Measurements from ENCODE around the gene LMBRD1.
"Not testable (repeated sequence)": the region's sequence is repeated elsewhere in the genome, so short reads cannot be mapped to it uniquely, and the experiment has no call there.

Gene LMBRD1

DNA sequence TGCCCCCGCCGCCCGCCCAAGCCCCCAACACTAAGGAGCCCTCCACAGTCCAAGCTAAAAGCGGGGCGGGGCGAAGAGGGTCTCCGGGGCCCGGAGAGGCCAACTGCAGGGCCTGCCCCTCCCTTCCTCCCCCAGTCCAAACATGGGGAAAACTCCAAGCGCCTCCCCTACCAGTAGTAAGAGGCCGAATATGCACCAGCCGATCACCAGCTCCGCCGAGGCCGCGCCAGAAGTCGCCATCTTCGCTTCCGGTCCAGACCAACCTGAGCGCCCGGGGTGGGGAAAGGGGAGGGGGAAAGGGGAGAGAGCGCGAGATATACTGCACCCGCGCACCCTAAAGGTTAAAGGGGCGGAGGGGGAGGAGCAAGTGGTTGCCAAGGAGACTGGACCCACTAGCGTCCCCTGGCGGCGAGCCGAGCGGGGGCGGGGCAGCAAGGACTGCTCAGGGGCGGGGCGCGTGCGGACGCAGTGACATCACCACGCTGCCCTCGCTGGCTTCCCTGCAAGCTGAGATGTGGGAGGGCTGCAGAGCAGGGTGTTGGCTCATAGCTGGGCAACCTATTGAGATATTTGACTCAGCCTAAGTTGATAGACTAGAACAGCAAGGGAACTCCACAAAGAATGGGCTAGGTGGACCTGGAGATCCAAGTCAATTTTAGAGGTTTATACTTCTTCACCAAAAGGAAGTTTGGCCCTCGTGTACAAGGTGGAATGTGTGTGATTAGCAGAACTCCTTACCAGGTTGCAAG lies at the start of gene LMBRD1:
Gene LMBRD1 (minus strand): TSS at position 369 of the 749 bp plus-strand sequence. CDS start 129 bp downstream, at position 240.
- peak; percentile 93 for DNase-seq

DNA sequence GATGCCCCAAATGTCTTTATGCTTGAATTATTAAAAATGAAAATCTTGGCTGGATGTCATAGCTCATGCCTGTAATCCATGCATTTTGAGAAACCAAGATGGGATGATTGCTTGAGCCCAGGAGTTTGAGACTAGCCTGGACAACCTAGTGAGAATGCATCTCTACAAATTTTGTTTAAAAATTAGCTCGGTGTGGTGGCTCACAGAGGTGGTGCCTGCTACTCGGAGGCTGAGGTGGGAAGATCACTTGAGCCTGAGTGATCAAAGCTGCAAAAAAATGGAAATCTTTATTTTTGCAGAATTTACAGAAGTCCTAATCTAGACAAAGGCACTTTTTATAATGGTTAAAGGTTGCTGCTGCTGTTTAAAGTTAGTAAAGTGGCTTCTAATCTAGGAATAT lies 49.5 kb upstream of the LMBRD1 start:
- no peak for DNase-seq

DNA sequence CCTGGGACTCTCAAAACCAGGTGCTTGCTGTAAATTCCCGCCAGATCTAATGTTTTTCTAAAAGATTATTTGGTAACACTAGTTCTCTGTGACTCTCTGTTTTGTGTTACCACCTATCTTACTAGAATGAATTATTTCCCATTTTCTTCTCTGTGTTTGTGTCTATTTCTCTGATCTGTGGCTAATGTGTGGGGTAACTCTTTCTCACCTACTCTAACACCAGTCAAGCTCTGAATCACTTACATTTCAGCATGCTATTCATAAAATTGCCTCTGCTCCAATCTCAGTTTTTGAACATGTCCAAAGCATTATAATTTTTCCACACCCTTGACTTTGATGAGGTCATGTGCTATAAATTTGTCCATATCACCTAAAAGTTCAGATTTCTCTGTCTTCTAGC lies 46.4 kb upstream of the LMBRD1 start:
- no peak for DNase-seq

DNA sequence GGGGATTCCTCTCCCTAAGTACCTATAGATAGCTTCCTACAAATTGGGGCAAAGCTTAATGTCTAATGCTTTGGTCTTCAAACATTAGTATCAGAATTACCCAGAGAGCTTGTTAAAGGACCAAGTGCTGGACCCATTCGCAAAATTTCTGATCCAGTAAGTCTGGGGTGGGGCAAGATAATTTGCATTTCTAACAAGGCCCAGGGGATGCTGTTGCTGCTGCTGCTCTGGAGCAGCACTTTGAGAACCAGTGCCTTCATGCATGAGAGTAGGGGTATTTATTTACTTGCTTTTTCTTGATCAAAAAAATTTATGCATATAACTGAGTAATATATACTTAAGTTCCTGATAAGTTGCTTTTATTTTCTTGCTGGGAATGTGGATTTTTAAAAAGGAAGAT lies 45.1 kb upstream of the LMBRD1 start:
- DNase-seq = no peak

DNA sequence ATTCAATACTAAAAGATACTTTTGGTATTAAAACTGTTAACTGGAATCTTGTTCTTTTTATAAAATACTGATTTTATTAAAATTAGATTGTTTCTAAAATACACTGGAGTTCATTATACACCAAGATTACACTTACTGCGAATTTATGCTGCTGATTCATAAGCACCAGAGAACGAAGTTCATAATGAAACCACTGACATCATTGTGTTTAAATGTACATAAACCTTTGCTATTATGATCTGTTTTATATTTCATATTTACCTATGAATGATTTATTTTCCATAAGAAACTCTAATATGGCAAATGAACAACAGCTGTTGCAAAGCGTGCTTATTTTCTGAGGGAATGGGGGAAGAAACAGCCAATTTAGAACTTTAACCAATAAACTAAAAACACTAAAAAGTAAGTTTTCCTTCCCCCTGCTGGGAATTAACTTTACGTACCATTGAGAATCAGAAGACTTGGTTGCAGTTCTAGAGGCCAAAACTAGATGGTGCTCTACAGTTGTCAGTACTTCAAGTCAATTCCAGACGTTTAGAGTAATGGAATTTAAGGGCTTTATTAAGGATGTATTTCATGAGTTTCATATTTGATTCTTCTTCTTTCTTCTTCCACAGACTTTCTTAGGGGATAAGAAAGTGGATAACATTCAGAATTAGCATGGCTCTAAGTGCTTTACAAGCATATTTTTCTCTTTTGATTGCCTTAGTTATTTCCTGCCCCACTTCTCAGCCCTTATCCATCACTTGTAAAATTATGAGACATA lies 38.8 kb upstream of the LMBRD1 start:
- peak; percentile 65 for DNase-seq

DNA sequence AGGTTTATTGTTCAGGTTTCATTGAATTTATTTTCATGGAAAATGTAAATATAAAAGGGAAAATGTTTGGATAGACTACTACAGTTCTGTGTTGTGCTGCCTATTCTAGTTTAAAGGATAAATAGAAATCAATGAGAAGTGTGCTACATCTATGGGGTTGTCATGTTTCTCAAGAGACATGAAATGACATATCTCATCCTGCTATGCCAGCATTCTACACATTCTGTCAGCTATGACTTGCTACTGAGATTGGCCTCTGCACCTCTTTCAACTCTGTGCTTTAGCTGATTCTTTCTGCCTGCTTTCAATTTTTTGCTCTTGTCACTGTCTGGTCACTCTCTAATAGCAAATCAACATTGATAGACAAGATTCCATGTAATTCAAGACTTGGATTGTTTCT lies 35.7 kb upstream of the LMBRD1 start:
- no peak for DNase-seq

DNA sequence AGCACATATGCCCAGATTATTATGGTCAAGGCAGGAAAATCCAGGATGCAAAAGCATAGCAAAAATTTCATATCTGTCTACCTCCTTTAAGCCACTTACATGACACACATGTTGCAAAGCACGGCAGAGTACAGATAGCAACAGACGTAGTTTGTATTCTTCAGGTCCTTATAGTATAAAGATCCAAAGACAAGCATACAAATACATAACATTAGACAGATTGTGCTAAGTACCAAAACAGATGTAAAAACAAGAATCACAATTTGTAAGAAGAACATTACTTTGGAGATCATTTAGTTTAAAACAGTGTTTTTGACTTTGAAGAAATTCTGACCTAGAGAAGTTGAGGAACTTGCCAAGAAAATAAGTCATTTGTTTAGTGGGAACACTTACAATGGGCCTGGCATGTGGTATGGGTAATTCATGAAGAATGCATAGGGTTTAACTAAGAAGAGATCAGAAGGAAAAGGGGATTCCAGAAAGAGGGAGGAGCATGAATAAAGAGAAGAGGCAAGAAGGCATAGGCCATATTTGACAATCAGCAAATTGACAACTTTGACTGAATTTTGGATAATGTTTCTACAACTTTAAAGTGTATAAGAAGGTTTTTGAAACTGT lies 30.6 kb upstream of the LMBRD1 start:
- DNase-seq = peak; percentile 58

DNA sequence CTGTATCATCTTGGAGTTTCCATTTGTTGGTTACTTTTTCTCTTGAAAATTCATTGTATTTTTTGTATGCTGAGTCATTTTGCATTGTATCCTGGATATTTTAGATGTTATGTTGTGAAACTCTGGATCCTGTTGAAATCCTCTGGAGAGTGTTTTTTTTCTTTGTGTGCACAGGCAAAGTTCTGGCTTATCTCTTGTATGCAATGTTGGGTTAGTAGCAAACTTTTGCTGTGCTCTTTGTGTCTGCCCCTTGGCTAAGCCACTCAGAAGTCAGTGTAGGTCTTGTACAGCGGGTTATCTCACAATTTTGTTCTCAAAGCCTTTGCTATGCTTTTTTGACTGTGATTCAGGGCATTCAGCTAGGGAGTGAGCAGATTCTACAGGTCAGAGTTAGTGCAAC lies 29.1 kb upstream of the LMBRD1 start:
- peak; percentile 8 for DNase-seq

DNA sequence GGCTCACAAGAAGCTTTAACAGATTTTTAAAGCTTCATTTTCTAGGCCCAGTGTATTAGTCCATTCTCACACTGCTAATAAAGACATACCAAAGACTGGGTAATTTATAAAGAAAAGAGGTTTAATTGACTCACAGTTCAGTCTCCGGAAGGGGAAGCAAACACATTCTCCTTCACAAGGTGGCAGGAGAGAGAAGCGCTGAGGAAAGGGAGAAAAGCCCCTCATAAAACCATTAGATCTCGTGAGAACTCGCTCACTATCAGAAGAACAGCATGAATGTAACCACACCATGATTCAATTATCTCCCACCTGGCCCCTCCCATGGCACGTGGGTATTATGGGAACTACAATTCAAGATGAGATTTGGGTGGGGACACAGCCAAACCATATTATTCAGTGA lies 27.5 kb upstream of the LMBRD1 start:
- DNase-seq = not testable (repeated sequence)

DNA sequence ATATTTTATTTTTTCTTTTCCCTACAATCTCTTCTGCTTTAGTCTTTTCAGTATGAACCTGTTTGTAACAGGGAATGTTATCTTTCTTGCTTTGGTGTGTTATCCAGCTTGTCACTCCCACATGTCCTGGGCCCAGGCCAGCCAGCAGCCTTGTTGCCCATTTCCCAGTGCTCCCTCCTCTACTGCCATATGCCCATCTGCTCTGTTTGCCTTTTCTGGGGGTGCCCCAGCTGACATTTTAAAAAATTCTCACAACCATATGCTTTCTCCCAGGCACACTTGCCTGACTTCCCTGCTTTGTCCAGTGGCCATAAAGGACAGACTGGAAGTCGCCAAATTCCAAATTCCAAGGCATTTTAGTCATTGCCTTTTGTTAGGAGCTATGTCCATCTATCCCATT lies 23.6 kb upstream of the LMBRD1 start:
- DNase-seq = no peak

DNA sequence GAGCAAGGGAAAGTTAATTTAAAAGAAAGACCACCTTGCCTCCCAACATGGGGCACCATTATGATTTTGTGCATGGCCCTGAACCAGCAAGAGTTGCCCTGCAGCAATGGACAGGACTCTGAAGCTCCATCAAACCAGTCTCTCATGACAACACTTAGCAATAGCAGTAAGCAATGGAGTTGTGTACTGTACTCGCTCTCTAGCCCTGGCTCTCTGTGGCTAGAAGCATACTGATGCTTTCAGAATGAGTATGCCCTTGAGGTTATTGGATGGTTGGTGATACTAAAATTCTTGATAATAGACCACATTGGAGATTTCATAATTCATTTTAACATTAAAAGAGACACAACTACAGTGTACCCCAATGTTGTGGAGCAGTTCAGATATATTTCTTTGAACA lies 23.2 kb upstream of the LMBRD1 start:
- no peak for DNase-seq

DNA sequence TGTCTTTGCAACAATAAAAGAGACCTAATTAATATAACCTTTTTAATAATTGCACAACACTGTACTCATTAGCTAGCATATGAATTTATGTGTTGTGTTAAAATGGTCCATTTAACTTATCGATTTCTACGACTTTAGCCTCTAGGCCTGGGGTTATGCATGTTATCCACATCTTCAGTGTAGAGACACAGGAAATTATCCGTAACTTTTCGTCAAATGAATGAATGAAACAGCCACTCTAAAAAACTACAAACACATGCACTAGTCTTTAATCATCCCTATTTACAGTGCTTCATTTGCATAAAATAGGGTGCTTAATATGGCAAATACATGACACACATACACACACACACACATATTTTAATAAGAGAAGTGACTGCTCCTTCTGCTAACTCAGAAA lies 22.3 kb upstream of the LMBRD1 start:
- DNase-seq = no peak

DNA sequence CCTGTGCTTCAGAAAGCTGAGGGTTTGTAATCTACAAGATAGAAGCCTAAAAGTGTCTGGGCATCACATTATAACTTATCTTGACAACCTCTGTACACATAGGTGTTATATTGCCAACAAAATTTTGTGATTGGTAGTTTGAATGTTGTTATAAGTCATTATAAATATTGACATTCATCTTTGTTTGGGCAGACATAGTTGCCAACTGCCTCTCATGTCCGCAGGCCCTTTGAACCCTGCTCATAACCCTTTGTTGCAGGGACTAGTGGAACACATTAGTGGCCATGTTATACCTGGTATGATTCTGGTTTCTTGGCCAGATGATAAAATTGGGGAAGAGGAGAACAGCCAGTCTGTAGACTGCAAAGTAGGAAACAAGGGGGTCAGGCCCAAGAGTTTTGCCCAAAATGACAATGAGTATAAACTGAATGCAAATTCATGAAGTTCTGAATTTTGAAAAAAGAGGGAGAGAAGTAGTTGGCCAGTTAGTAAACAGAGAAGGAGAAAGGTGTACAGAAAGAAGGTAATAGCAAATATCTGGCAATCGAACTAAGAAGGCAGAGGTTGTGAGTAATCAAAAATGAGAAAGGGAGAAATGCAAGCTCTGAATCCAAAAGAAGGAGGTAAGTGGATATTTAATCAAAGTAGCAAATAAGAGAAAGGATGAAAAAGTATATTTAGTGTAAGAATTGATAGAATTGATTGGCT lies 21.6 kb upstream of the LMBRD1 start:
- DNase-seq = no peak

DNA sequence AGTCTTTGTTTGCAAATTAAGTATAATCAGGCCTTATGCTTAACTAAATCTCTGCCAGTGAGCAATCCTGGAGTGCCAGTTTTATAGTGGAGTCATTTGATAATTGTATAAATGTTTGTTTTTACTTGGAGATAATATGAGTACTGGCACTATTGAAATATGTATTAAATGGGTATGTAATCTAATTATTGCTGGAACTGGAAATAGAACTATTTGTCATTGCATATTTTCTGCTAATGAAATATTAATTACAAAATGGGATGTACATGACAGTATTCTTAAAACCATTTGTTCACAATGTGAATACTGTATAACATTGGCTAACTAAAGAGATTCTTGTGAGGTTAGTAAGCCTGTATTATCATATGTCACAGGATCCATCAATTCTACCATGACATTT lies 20.5 kb upstream of the LMBRD1 start:
- no peak for DNase-seq

DNA sequence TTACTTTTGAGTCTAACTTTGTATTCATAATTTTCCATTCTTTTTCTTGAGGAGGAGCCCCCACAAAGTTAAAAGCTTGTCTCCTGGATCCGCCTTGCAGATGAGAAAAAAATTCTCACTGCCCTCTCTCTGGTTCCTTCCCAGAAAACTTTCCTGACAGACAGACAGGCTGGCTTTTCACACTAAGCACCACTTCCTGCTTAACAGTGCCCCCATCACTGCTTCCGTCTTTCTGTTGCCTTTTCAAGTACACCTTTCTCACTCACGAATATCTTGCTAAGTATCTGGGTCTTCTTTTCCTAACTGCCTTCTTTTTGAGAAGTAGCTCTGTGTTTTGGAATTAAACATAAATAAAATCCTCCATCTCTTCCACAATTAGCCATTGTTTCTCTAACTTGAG lies 19.8 kb upstream of the LMBRD1 start:
- DNase-seq = no peak

DNA sequence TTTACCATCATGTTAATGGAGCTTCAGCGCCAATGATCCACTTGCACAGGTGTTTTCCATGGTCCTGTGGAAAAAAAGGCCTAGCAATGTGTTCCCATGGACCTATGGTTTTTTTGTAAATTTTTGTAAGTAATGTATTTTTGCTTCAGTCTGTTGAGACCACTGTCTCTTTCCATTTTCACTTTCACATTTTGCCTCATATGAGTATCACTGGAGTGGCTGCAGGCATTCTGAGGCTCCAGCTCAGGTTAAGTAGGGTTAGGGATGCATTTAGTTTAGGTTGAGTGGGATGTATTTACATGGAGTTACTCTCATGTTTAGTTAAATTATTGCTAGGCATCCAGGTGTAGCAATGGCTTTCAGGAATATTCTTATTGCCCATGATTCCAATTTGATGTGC lies 19.2 kb upstream of the LMBRD1 start:
- DNase-seq = no peak

DNA sequence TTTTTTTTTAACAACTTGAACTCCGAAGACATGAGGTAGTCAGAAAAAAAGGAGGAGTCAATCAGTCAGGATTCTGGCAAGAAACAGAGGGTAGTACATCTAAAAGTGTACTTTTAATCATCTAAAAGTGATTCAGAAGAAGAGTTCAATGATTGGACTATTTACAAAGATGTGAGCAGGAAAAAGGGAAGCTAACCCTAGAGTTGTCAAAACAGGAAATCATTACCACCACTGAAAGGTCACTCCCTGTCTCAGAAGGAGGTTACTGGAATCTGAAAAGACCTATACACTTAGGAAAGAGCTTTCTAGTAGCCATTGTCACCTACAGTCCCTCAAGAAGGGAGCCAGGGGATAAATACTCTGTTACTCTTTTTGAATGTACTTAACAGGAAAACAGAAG lies 16.7 kb upstream of the LMBRD1 start:
- no peak for DNase-seq

DNA sequence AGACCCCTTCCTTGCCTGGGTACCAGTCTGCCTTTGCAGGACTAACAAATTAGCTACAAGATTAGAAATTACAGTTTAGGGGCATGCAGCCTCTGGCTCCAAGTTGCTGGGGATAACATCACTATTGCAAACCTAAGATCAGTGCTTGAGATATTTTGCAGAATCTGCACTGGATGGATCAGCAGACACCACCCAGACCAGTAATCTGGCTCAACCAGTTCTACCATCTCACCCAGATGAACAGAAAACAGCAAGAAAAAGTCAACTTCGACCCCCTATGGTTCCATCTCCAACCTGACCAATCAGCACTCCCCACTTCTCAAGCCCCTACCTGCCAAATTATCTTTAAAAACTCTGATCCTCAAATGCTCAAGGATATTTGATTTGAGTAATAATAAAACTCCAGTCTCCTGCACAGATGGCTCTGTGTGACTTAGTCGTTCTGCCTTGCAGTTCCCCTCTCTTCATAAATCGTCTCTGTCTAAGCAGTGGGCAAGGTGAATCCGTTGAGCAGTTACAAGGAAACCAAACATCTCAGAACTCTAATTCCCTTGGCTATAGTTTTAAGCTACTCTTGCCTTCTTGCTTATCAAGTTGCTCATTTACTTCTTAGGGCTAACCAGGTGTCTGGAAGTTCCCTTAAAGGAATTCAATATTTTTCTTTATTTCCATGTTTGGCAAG lies 16.1 kb upstream of the LMBRD1 start:
- DNase-seq = no peak

DNA sequence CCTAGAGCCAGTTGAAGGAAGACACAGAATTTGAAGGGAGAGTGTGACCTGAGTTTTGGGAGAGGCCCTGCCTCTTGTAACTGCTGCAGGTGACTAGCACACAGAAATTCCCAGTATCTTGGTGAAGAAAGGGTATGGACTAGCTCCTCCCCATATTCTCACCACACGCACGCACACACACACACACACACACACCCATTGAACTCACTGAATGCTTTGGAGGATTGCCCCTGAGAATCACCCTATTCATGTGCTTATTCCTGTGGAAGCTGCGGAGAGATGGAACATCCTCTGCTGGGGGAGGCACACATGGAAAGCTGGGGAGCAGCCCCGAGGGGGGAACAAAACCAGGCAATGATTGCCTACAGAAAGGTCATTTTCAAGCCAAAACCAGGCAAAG lies 6.2 kb upstream of the LMBRD1 start:
- DNase-seq = no peak

DNA sequence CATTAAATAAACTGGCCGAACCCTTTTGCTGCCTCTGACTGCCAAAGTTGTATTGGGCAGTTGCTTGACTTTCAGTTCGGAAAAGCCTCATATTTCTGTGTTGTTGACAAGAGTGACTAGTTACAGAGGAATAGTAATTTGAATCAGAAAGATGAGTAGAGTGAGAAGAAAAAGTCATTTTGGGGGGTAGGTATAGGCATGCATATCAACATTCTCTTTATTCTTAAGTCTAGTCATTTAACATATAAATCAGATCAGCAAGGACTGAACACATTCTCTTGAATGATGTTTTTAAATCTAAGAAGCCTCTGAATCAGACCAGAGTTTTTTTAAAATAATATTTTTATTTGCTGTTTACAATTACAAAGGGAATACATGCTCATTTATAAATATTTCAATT lies 4.9 kb upstream of the LMBRD1 start:
- DNase-seq = no peak

DNA sequence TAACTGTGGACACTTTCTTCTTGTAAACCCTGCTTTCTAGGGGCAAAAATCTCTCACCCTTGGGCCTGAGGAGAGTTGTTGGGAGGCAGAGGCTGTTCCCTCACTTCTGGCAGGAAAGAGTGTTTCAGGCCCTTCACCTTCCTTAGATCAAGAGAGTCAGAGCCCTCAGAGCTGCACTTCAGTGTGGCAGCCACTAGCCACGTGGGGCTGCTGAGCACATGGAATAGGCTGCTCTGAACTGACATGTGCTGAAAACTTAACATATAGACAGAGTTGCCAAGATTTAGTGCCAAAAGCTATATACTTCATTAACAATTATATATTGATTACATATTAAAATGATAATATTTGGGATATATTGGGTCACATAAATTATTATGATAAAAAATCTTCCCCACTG lies 4.4 kb upstream of the LMBRD1 start:
- no peak for DNase-seq

DNA sequence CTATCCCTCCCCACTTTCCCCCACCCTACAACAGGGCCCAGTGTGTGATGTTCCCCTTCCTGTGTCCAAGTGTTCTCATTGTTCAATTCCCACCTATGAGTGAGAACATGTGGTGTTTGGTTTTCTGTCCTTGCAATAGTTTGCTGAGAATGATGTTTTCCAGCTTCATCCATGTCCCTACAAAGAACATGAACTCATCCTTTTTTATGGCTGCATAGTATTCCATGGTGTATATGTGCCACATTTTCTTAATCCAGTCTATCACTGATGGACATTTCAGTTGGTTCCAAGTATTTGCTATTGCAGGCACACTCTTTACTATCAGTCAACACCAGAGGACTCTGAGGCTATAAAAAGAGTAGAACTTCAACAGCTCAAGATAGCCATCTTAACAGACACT lies 2.0 kb upstream of the LMBRD1 start:
- DNase-seq = not testable (repeated sequence)

DNA sequence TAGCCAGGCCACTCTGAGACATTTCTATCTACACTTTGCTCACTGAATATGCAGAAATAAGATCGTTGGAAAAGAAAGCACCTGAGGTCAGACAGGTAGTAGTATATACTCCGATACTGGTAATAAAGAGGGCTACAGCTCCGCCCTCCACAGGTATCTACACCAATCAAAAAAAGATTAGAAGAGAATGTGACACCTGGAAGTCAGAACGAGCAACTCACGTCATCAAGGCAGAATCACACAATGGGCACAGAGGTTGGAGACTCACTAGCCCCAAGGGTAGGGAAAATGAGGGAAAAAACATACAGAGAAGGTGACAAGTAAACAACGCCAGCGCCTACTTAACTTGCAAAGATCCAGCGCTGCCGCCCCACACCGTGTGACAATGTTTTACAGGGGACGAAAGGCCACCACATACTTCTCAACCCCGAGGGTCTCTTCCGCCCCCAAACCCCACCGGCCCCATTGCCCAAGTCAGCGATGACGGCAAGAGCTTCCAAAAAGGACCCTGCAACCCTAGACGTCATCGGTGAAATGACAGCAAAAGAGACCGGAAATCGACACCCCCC lies 653 bp downstream of the LMBRD1 start:
- DNase-seq = peak; percentile 19
